HEK293T (cell line): ENCODE measurements around the gene GLT8D1.

Experiments
- BHLHE40 ChIP-seq: fragments of 450-650 bp; IDR thresholded peaks from 2 replicates; pipeline ENCODE4 v1.6.1; 2016; ENCODE audit warnings: mild to moderate bottlenecking, moderate library complexity, borderline replicate concordance
- CTBP1 ChIP-seq: fragments of 450-650 bp; IDR thresholded peaks from 2 replicates; pipeline ENCODE4 v1.6.1; 2016; ENCODE audit warnings: borderline replicate concordance
- ELF4 ChIP-seq: fragments of 450-650 bp; IDR thresholded peaks from 2 replicates; pipeline ENCODE4 v1.6.1; 2017; ENCODE audit warnings: antibody characterized with exemption
- FOXA1 ChIP-seq: fragments of 450-650 bp; IDR thresholded peaks from 2 replicates; pipeline ENCODE4 v1.6.1; 2016; ENCODE audit warnings: mild to moderate bottlenecking
- FOXK2 ChIP-seq: fragments of 450-650 bp; IDR thresholded peaks from 2 replicates; pipeline ENCODE4 v1.6.1; 2016; ENCODE audit warnings: mild to moderate bottlenecking
- FOXM1 ChIP-seq: fragments of 450-650 bp; IDR thresholded peaks from 2 replicates; pipeline ENCODE4 v1.6.1; 2017; ENCODE audit warnings: mild to moderate bottlenecking, borderline replicate concordance
- PKNOX1 ChIP-seq: fragments of 450-650 bp; IDR thresholded peaks from 2 replicates; pipeline ENCODE4 v1.6.1; 2016
- SP1 ChIP-seq: fragments of 450-650 bp; IDR thresholded peaks from 2 replicates; pipeline ENCODE4 v1.6.1; 2017
- SUZ12 ChIP-seq: fragments of 450-650 bp; IDR thresholded peaks from 2 replicates; pipeline ENCODE4 v1.6.1; 2016; ENCODE audit warnings: mild to moderate bottlenecking
- TARDBP ChIP-seq: fragments of 450-650 bp; IDR thresholded peaks from 2 replicates; pipeline ENCODE4 v1.6.1; 2016
- ZNF384 ChIP-seq: fragments of 450-650 bp; IDR thresholded peaks from 2 replicates; pipeline ENCODE4 v1.6.1; 2016

DNA sequence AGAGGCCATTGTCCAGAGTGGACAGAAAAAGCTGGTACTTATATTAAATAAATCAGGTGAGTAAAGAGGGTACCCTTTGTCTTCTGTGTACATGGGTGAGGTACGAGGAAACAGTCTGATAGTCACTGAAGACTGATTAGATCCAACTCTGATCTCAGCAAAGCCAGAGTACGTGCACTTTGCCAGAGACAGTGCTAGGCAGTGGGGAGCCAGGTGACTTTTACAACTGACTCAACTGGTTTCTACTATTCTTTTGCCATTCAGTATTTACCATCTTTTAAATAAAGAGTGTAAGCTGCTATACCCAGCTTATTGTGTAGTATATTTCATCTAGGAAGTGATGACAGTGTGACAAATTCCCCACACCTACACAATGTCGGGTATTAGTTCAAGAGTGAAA is 16.4 kb downstream of the GLT8D1 start:
- no peak for TF ChIP-seq SP1
- TF ChIP-seq PKNOX1 = no peak
- no peak for TF ChIP-seq BHLHE40
- TF ChIP-seq FOXM1 = no peak
- TF ChIP-seq FOXK2 = no peak
- no peak for TF ChIP-seq ZNF384
- TF ChIP-seq ELF4 = no peak
- no peak for TF ChIP-seq FOXA1
- TF ChIP-seq SUZ12 = no peak
- no peak for TF ChIP-seq TARDBP
- no peak for TF ChIP-seq CTBP1
